22Rv1 (cell line): ENCODE measurements around the gene PPP1R27.

Experiments
- H3K27ac ChIP-seq: fragments of 450-650 bp; 2 replicates; pipeline ENCODE4 v1.5.1; 2017
- CTCF ChIP-seq: fragments of 450-650 bp; IDR thresholded peaks from 2 replicates; pipeline ENCODE4 v1.5.1; 2017; ENCODE audit warnings: mild to moderate bottlenecking
- ZFX ChIP-seq: fragments of 450-650 bp; IDR thresholded peaks from 2 replicates; pipeline ENCODE4 v1.6.1; 2017; ENCODE audit warnings: antibody characterized with exemption, borderline replicate concordance

PPP1R27 gene

GRCh38 chr17:81804559-81805399, 30.1 kb downstream of the PPP1R27 start:
- TF ChIP-seq ZFX (no peak), CTCF (no peak)

GRCh38 chr17:81803728-81804558, 30.9 kb downstream of the PPP1R27 start, which contains the start of gene GCGR:
TSS of gene GCGR (plus strand) at chr17:81804150. CDS start at chr17:81809019, 4,869 bp downstream.
- no peak for TF ChIP-seq CTCF
- TF ChIP-seq ZFX: no peak
- no peak within 1 kb of the TSS for H3K27ac ChIP-seq

More at GRCh38 chr17:81804559-81805399, 30.1 kb downstream of the PPP1R27 start:
- no peak overlapping the region for H3K27ac ChIP-seq

- no peak for TF ChIP-seq CTCF
- TF ChIP-seq ZFX: no peak
- H3K27ac ChIP-seq: no peak overlapping the region
Measured at GRCh38 chr17:81802856-81803643, 31.8 kb downstream of the PPP1R27 start.

- no peak for TF ChIP-seq CTCF
- no peak for TF ChIP-seq ZFX
Measured at GRCh38 chr17:81802048-81802758, 32.6 kb downstream of the PPP1R27 start.

GRCh38 chr17:81801327-81801726, 33.5 kb downstream of the PPP1R27 start:
- TF ChIP-seq ZFX (no peak), CTCF (no peak)
- no peak overlapping the region for H3K27ac ChIP-seq

More at GRCh38 chr17:81802048-81802758, 32.6 kb downstream of the PPP1R27 start:
- H3K27ac ChIP-seq: no peak overlapping the region

- TF ChIP-seq CTCF (no peak), ZFX (no peak)
- H3K27ac ChIP-seq: no peak overlapping the region
Measured at GRCh38 chr17:81794509-81794908, 40.3 kb downstream of the PPP1R27 start.
